Stimulated activated CD8-positive, alpha-beta memory T cell treated with anti-CD3 and anti-CD28 coated beads, Interleukin-2, amount 100 ng/mL, for 1 hour (primary cell): ENCODE results near the gene APOBEC3F.
"Not testable (repeated sequence)": the region's sequence is repeated elsewhere in the genome, so short reads cannot be mapped to it uniquely, and the experiment has no call there.

Experiments
- DNase-seq, 2 donors: peaks; one replicate each; pipeline ENCODE4 v3.0.0-alpha.2; 2020; ENCODE audit warnings: low read depth in 2 of 2

Gene APOBEC3F

DNA sequence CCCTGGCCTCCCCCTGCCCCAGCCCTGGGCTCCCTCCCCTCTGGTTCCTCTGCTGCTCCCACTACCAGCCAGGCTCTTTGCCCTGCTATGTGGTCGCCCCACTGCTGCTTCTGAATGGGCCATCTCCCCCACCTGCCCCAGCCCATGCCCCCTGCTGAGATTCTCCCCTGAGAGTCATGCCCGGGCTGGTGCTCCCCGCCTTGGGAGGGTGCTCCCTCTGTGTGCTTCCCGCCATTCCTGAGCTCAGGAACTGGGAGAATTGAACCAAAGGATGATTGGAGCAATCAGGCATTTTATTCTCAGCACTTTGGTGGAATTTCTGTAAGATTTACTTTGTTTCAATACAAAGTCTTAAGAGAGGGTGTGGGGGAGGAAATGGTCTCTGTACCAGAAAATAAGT, 12.9 kb upstream of the APOBEC3F start:
- no peak for DNase-seq

DNA sequence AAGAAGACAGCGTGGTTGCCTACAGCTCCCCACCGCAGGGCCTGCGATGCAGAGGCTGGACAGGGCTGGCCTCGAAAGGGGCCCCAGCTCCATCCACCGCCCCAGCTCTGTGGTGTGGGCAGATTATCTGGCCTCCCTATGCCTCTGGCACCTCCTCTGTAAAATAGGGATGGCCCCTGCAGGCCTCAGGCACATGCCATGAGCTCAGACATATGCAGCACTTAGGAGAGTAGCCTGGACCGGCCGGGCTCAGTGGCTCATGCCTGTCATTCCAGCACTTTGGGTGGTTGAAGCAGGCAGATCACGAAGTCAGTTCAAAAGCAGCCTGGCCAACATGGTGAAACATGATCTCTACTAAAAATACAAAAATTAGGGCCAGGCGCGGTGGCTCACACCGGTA, 12.4 kb upstream of the APOBEC3F start:
- no peak for DNase-seq

DNA sequence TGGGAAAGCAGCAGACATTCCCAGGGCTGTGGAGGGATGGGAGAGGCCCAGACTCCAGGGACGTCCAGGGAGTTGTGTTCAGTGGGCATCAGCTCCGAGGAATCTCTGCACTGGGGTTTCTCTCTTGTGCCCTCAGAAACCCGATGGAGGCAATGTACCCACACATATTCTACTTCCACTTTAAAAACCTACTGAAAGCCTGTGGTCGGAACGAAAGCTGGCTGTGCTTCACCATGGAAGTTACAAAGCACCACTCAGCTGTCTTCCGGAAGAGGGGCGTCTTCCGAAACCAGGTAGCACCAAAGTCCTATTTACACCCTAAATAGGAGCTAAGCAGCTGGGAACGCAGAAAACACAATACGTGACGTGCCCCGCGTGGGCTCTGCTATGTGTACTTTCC, 11.4 kb upstream of the APOBEC3F start:
- no peak for DNase-seq

DNA sequence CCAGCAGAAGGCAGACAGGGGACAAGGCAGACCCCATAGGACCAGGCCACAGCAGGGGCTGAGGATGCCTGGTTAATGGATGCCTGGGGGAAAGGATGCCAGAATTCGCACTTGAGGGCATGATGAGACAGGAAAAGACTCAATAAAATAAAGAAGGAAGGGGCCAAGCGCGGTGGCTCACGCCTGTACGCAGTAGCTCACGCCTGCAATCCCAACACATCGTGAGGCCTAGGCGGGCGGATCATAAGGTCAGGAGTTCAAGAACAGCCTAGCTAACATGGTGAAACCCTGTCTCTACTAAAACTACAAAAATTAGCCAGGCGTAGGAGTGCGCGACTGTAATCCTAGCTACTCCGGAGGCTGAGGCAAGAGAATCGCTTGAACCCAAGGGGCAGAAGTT, 10.0 kb upstream of the APOBEC3F start:
- DNase-seq, result no peak

DNA sequence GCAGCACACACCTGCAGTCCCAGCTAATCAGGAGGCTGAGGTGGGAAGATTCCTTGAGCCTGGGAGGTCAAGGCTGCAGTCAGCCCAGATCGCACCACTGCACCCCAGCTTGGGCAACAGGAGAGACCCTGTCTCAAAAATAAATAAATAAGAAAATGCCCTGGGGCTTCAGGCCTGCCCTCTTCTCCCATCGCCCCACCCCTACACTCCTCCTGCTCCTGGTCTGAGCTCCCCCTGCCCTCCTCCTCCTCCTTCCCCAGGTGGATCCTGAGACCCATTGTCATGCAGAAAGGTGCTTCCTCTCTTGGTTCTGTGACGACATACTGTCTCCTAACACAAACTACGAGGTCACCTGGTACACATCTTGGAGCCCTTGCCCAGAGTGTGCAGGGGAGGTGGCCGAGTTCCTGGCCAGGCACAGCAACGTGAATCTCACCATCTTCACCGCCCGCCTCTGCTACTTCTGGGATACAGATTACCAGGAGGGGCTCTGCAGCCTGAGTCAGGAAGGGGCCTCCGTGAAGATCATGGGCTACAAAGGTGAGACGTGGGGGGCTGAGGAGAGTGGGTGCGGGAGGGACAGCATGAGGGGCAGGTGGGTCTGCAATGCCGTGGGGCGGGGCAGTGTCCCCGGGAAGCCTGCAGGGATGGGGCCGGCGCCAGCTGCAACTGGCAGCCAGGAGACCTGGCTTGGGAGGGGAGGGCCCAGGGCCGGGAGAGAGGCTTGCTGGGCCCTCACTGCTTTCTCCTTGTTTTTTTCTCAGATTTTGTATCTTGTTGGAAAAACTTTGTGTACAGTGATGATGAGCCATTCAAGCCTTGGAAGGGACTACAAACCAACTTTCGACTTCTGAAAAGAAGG, 9.0 kb upstream of the APOBEC3F start:
- DNase-seq, result not testable (repeated sequence)

DNA sequence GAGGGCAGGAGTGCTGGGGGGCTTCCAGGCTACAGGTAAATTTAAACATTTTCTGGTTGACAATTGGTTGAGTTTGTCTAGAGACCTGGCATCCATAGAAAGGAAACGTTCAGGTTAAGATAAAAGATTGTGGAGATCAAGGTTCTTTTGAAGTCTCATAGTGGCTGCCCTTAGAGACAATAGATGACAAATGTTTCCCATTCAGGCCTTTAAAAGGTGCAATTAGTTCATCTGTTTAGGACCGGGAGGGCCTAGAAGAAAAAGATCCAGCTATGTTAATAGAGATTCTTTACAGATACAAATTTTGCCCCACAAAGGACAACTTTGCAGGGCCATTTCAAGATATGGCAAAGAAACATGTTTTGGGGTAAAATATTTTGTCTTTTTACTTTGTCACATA, 3.6 kb upstream of the APOBEC3F start:
- DNase-seq, result not testable (repeated sequence)

DNA sequence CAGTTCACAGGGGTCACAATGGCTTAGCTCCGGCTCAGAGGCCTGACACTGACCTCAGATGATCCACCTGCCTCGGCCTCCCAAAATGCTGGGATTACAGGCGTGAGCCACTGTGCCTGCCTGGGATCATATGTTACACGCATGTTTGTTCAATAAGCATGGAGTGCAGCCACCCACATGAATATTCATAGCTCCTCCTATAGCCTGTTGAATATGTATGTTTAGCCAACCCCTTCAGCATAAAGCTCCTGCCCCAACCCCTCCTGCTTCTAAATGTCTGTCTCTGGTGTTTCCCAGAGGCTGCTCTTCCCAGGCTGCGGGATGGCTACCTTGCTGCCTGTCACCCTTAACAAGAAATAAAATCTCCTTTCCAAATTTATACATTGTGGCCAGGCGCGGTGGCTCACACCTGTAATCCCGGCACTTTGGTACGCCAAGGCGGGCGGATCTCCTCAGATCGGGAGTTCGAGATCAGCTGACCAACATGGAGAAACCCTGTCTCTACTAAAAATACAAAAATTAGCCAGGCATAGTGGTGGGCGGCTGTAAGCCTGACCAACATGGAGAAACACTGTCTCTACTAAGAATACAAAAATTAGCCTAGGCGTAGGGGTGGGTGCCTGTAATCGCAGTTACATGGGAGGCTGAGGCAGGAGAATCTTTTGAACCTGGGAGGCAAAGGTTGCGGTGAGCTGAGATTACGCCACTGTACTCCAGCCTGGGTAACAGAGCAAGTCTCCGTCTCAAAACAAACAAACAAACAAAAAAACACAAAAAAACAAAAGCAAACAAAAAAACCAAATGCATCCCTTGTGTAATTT, 1.1 kb upstream of the APOBEC3F start:
- DNase-seq, result no peak

DNA sequence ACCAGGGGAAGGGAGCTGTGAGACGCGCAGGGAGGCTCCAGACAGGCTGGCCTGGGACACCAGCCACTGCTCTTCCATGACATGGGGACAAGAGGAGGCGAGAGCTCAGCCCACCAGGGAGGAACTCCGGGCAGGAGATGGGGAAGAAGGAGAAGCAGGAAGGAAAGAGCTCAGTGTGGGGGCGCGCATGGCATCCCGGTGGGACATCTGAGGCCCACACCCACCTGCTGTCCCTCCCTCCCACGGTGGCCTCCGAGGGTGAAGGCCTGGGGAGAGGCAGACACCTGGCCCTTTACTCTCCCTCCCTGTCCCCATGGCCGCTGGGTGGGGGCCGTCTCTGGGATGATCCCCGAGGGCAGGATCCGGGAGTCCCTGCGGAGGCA, 518 bp upstream of the APOBEC3F start:
- not testable (repeated sequence) for DNase-seq

DNA sequence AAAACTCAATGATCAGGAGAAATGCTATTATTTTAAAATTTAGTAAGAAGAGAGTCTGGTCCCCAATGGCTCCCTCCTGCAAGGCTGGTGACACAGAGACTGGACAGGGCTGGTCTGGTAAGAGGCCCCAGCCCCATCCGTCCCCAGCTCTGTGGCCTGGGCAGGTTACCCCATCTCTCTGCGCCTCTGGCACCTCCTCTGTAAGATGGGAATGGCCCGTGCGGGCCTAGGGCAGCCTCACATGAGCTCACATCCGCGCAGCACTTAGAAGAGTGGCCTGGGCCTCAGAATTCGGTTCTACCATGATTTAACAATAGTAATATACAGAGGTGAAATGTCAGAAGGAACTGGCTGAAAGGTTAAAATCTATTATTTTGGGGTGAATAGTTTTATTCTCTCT, 1.2 kb downstream of the APOBEC3F start:
- DNase-seq, result no peak

DNA sequence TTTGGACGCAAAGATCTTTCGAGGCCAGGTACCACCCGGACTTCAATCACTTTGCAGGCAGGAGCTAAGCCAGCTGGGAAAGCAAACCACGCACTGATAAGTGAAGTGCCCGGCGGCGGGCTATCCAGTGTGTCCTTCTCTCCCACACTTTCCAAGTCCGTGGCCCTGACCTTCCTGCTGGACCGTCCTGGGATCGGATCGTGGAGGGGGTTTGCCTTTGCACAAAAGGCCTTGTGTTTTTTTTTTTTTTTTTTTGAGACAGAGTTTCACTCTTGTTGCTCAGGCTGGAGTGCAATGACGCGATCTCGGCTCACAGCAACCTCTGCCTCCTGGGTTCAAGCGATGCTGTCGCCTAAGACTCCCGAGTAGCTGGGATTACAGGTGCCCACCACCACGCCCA, 2.4 kb downstream of the APOBEC3F start:
- not testable (repeated sequence) for DNase-seq

DNA sequence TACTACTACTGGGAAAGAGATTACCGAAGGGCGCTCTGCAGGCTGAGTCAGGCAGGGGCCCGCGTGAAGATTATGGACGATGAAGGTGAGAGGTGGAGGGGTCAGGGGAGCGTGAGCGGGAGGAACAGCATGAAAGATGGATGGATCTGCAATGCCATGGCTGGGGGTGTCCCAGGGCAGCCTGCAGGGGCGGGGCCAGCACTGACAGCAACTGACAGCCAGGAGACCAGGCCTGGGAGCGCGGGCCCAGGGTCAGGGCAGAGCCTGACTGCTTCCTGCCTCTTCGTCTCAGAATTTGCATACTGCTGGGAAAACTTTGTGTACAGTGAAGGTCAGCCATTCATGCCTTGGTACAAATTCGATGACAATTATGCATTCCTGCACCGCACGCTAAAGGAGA, 4.5 kb downstream of the APOBEC3F start:
- not testable (repeated sequence) for DNase-seq

DNA sequence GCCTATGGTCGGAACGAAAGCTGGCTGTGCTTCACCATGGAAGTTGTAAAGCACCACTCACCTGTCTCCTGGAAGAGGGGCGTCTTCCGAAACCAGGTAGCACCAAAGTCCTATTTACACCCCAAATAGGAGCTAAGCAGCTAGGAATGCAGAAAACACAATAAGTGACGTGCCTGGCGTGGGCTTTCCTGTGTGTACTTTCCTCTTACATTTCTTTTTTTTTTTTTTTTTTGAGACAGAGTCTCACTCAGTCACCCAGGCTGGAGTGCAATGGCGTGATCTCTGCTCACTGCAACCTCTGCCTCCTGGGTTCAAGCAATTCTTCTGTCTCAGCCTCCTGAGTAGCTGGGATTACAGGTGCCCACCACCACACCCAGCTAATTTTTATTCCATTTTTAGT, 8.8 kb downstream of the APOBEC3F start:
- not testable (repeated sequence) for DNase-seq

DNA sequence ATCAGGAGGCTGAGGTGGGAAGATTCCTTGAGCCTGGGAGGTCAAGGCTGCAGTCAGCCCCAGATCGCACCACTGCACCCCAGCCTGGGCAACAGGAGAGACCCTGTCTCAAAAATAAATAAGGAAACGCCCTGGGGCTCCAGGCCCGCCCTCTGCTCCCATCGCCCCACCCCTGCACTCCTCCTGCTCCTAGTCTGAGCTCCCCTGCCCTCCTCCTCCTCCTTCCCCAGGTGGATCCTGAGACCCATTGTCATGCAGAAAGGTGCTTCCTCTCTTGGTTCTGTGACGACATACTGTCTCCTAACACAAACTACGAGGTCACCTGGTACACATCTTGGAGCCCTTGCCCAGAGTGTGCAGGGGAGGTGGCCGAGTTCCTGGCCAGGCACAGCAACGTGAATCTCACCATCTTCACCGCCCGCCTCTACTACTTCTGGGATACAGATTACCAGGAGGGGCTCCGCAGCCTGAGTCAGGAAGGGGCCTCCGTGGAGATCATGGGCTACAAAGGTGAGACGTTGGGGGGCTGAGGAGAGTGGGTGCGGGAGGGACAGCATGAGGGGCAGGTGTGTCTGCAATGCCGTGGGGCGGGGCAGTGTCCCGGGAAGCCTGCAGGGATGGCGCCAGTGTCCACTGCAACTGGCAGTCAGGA, 11.3 kb downstream of the APOBEC3F start:
- DNase-seq, result not testable (repeated sequence)

DNA sequence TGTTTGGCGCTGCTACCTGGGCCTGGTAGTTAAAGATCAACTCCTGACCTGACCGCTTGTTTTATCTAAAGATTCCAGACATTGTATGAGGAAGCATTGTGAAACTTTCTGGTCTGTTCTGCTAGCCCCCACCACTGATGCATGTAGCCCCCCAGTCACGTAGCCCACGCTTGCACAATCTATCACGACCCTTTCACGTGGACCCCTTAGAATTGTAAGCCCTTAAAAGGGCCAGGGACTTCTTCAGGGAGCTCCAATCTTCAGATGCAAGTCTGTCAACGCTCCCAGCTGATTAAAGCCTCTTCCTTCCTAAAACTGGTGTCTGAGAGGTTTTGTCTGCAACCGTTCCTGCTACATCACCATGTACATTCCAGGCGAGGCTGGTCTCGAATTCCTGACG, 15.0 kb downstream of the APOBEC3F start:
- no peak for DNase-seq

DNA sequence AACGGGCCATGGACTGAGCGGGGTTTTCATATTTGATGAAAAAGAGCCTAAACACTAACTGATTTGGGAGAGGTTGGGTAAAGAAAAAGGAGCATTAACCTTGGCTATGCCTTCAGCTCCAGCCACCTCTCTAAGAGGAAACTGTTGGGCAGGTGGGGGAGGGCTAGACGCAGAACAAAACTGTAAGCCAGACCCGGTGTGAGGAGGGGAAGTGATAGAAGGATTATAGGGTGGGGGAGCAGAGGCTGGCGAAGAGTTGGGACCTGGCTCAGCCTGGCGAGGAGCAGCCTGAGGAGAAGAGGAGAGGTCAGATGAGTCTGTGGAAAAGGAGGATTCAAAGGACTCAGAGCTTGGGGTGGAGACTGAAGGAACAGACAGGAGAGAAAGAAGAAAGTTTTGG, 20.6 kb downstream of the APOBEC3F start:
- DNase-seq, result not testable (repeated sequence)

DNA sequence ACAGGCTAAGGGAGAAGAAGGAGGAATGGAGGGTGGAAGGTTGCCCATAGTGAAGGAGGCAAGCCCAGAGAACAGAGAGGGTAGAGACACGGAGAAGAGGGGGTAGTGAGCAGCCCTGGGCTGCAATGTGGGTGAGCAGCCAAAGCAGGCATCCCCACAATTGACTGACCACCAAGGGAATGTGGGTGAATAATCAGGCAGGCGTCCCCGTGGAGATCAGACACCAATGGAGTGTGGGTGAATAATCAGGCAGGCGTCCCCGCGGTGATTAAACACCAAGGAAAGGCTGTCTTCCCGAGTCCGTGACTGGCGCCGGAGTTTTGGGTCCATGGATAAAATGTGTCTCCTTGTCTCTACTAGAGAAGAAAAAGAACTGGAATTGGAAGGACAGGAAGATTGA, 21.3 kb downstream of the APOBEC3F start:
- DNase-seq, result not testable (repeated sequence)

DNA sequence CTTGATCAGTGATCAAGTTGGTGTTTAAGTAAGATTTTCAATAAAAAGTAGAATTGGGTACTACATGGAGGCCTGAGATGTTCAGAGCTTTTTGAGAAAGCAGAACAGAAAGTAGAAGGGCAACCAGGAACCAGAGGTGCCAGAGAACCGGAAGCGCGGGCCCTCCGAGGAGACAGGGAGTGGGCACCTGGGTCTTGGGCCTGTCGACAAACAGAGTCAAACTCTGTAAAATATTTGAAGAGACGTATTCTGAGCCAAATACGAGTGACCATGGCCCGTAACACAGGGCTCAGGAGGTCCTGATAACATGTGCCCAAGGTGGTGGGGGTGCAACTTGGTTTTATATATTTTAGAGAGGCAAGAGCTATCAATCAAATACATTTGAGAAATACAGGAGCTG, 23.2 kb downstream of the APOBEC3F start:
- not testable (repeated sequence) for DNase-seq

DNA sequence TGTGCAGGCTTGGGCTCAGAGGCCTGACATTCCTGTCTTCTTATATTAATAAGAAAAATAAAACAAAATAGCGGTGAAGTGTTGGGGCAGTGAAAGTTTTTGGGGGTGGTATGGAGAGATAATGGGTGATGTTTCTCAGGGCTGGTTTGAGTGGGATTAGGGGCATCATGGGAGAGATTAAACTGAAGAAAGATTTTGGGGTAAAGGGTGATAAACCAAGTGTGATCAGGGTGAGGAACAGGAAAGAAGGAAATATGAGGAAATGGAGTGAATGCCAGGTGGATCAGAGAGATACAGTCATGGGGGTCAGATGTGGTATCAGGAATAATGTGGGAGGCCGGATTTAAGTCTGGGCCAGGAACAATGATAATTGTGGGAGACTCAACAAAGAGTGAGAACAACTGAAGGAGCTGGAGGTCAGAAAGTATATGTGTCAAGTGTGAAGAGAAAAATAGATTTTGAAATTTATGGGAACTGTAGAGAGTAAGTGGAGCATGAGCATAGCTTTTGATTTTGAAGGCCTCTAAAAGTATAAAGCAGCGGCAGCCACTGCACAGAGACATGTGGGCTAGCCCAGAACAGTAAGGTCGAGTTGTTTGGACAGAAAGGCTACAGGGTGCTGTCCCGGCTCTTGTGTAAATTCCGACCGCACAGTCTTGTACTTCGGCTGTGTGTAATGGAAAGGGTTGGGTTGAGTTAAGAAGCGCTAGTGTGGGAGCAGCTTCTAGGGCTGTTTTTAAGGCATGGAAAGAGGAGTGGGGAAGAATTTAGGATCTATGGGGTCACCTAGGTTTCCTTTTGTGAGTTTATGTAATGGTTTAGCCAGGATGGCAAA, 26.0 kb downstream of the APOBEC3F start:
- not testable (repeated sequence) for DNase-seq

DNA sequence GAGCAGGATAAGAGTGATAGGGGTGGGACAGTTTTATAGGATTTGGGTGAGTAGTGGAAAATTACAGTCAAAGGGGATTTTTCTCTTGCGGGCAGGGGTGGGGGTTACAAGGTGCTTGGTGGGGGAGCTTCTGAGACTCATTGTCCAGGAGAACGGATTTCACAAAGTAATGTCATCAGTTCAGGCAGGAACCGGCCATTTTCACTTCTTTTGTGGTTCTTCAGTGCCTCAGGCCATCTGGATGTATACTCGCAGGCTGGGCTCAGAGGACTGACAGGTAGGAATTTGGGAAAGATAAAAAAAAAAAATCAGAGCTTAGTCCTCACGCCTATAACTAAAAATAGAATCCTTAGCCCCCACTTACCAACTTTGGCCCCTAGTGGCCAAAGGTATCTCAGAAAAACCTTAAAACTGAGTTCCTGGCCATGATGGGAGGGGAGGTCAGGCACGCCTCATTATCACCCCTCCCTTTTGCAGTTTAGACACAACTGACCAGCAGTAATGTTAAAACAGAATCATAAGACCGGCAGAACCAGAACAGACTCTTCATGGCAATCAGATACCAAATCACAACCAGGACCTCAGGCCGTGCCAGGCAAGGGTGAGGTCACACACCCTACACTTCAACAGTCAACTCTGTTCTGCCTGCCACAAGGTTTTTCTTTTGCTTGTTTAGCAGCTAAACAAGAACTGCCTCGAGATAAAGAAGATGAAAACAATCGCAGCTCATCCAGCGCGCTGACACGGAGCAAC, 27.5 kb downstream of the APOBEC3F start:
- no peak for DNase-seq

DNA sequence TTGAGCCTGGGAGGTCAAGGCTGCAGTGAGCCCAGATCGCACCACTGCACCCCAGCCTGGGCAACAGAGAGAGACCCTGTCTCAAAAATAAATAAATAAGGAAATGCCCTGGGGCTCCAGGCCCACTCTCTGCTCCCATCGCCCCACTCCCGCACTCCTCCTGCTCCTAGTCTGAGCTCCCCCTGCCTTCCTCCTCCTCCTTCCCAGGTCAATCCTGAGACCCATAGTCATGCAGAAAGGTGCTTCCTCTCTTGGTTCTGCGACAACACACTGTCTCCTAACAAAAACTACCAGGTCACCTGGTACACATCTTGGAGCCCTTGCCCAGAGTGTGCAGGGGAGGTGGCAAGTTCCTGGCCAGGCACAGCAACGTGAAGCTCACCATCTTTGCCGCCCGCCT, 29.5 kb downstream of the APOBEC3F start:
- DNase-seq, result no peak

DNA sequence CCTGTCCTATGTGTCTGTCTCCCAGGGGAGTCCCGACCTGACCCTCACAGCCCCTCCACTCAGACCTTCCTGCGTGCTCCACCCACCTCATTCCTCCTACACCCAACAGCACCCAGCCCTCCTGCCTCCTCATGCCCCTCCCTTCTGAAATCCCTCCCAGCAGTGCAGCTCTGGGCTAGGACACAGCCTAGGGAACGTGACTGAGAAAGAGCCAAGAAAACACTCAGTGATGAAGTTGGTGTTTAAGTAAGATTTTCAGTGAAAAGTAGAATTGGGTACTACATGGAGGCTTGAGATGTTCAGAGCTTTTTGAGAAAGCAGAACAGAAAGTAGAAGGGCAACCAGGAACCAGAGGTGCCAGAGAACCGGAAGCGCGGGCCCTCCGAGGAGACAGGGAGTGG, 31.9 kb downstream of the APOBEC3F start:
- DNase-seq, result not testable (repeated sequence)
